Vagina (tissue), 2 donors: ENCODE data around the gene PLAGL2. TPM values are rescaled to one million over a fixed set of nuclear protein-coding genes. Genes with fewer than 3 reads are reported as not detected.

Experiments
- DNase-seq, 2 donors: peaks; one replicate each; pipeline ENCODE4 v3.0.0-alpha.2; 2017; ENCODE audit errors: extremely low spot score in 2 of 2
- H3K27ac ChIP-seq: fragments of 200-600 bp; sonication (generic); one replicate; pipeline ENCODE4 v1.5.1; 2019
- H3K27me3 ChIP-seq: fragments of 200-600 bp; sonication (generic); one replicate; pipeline ENCODE4 v1.5.1; 2019
- H3K36me3 ChIP-seq, 2 donors: fragments of 200-600 bp; sonication (generic); one replicate each; pipeline ENCODE4 v1.5.1; 2017 to 2019
- H3K4me1 ChIP-seq: fragments of 200-600 bp; sonication (generic); one replicate; pipeline ENCODE4 v1.5.1; 2019
- H3K4me3 ChIP-seq, 2 donors: fragments of 200-600 bp; sonication (generic); 1 replicate in 1 of 2; 2 replicates in 1 of 2; pipeline ENCODE4 v1.5.1; 2016 to 2019
- H3K9me3 ChIP-seq: fragments of 200-600 bp; sonication (generic); one replicate; pipeline ENCODE4 v1.5.1; 2019
- CTCF ChIP-seq, 3 experiments: fragments of 450-650 bp in 2 of 3; fragments of 200-600 bp in 1 of 3; sonication (generic) in 1 of 3; IDR thresholded peaks; one replicate each; pipeline ENCODE4 v1.5.1; 2017 to 2019; ENCODE audit warnings: antibody characterized with exemption in 3 of 3, mild to moderate bottlenecking in 2 of 3, moderate library complexity in 2 of 3
- POLR2A ChIP-seq, 2 donors: fragments of 450-650 bp; IDR thresholded peaks; one replicate each; pipeline ENCODE4 v1.6.1; 2017; ENCODE audit warnings: antibody characterized with exemption in 2 of 2, mild to moderate bottlenecking in 2 of 2, moderate library complexity in 2 of 2
- POLR2AphosphoS5 ChIP-seq, 2 donors: sonication (generic); formaldehyde crosslinking; IDR thresholded peaks; one replicate each; pipeline ENCODE4 v1.9.0; 2017; ENCODE audit warnings: antibody characterized with exemption in 2 of 2, mild to moderate bottlenecking in 2 of 2, low read depth in 1 of 2; ENCODE audit not compliant: insufficient read depth in 1 of 2
- intact Hi-C: fragments of 100-400 bp; cut with DNase I; formaldehyde crosslinking; loops from one replicate; pipeline ENCODE4 v1.15.1; 2023
- total RNA-seq: library from RNA; depleted of rRNA; stranded (reverse); fragments of >200 nt; gene quantifications from one replicate; pipeline ENCODE4 v1.2.3, GENCODE V29; 2016

The PLAGL2 gene
- total RNA-seq, 1 donor from 2014 or later: 8.3 TPM

GRCh38 chr20:32168184-32168910 is 39.2 kb downstream of the PLAGL2 start:
- Histone ChIP-seq H3K4me3 (no peak overlapping the region), H3K4me1 (no peaks in the 10 kb centered on the region), H3K9me3 (no peaks in the 10 kb centered on the region), H3K27me3 (no peaks in the 10 kb centered on the region), H3K36me3 (peaks cover 0 to 34% of the 10 kb centered on the region in 2 donors), H3K27ac (no peak overlapping the region)
- TF ChIP-seq POLR2A (IDR thresholded peaks at IDR 0.05): no peak
- no peak for TF ChIP-seq POLR2AphosphoS5 (IDR thresholded peaks at IDR 0.05; ENCODE audit: insufficient read depth in 1 of 2, low read depth in 1 of 2)
- TF ChIP-seq CTCF (IDR thresholded peaks at IDR 0.05): no peak
- intact Hi-C loops: no loop called here
- no peak for DNase-seq

GRCh38 chr20:32167552-32167951 is 40.0 kb downstream of the PLAGL2 start:
- Histone ChIP-seq H3K4me3 (no peak overlapping the region), H3K4me1 (no peaks in the 10 kb centered on the region), H3K27me3 (no peaks in the 10 kb centered on the region), H3K9me3 (no peaks in the 10 kb centered on the region), H3K27ac (no peak overlapping the region), H3K36me3 (peaks cover 0 to 42% of the 10 kb centered on the region in 2 donors)
- intact Hi-C loops: no loop called here
- TF ChIP-seq POLR2A (IDR thresholded peaks at IDR 0.05) (no peak), POLR2AphosphoS5 (IDR thresholded peaks at IDR 0.05; ENCODE audit: insufficient read depth in 1 of 2, low read depth in 1 of 2) (no peak), CTCF (IDR thresholded peaks at IDR 0.05) (no peak)
- no peak for DNase-seq

- H3K4me3 ChIP-seq: no peak overlapping the region
- TF ChIP-seq CTCF (IDR thresholded peaks at IDR 0.05) (no peak), POLR2A (IDR thresholded peaks at IDR 0.05) (no peak), POLR2AphosphoS5 (IDR thresholded peaks at IDR 0.05; ENCODE audit: insufficient read depth in 1 of 2, low read depth in 1 of 2) (no peak)
- DNase-seq: no peak
- H3K27me3 ChIP-seq: no peaks in the 10 kb centered on the region
- no peak overlapping the region for H3K27ac ChIP-seq
- no peaks in the 10 kb centered on the region for H3K9me3 ChIP-seq
- H3K4me1 ChIP-seq: no peaks in the 10 kb centered on the region
- H3K36me3 ChIP-seq: peaks cover 0 to 58% of the 10 kb centered on the region in 2 donors
- intact Hi-C loops: no loop called here
These were observed 41.6 kb downstream of the PLAGL2 start for GRCh38 chr20:32165836-32166545.

- no peak for TF ChIP-seq POLR2A (IDR thresholded peaks at IDR 0.05)
- no peak overlapping the region for H3K27ac ChIP-seq
- H3K4me1 ChIP-seq: no peaks in the 10 kb centered on the region
- peaks cover 0 to 64% of the 10 kb centered on the region in 2 donors for H3K36me3 ChIP-seq
- H3K9me3 ChIP-seq: no peaks in the 10 kb centered on the region
- DNase-seq: no peak
- no peak overlapping the region for H3K4me3 ChIP-seq
- intact Hi-C loops: no loop called here
- no peaks in the 10 kb centered on the region for H3K27me3 ChIP-seq
These were observed 42.4 kb downstream of the PLAGL2 start for GRCh38 chr20:32164984-32165735.

GRCh38 chr20:32163951-32164350 is 43.6 kb downstream of the PLAGL2 start:
- intact Hi-C loops: no loop called here
- peaks cover 0 to 76% of the 10 kb centered on the region in 2 donors for H3K36me3 ChIP-seq
- no peaks in the 10 kb centered on the region for H3K4me1 ChIP-seq
- H3K27me3 ChIP-seq: no peaks in the 10 kb centered on the region
- H3K9me3 ChIP-seq: no peaks in the 10 kb centered on the region
- DNase-seq: no peak
- no peak overlapping the region for H3K27ac ChIP-seq
- no peak overlapping the region for H3K4me3 ChIP-seq
- TF ChIP-seq CTCF (IDR thresholded peaks at IDR 0.05) (no peak), POLR2A (IDR thresholded peaks at IDR 0.05) (no peak), POLR2AphosphoS5 (IDR thresholded peaks at IDR 0.05; ENCODE audit: insufficient read depth in 1 of 2, low read depth in 1 of 2) (no peak)
